Measurements from ENCODE around the gene UNC5C. TPM values are rescaled to one million over a fixed set of nuclear protein-coding genes. Genes with fewer than 3 reads are reported as not detected.

UNC5C gene
- total RNA-seq, 4 donors from 2014 or later, result 3.3 to 21.6 (median 7.9) TPM

DNA sequence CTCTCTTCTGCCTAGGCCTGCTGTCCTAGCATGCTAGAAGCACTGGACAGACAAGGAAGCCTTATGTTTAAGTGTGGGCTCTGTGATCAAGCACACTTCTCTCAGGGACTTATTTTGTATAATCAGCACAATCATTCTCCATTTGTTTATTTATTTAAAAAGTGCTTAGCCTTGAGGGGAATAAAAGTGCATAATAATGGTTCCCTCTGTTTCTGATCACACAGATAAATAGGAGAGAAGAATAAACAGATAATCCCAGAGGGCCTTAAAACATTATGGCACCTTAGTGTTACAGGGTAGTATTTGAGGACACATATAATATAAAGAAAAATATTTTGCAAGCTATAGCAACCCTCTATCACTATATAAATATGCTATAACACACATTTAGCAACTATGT, 146.5 kb downstream of the UNC5C start:
- TF ChIP-seq, protein P1, sequence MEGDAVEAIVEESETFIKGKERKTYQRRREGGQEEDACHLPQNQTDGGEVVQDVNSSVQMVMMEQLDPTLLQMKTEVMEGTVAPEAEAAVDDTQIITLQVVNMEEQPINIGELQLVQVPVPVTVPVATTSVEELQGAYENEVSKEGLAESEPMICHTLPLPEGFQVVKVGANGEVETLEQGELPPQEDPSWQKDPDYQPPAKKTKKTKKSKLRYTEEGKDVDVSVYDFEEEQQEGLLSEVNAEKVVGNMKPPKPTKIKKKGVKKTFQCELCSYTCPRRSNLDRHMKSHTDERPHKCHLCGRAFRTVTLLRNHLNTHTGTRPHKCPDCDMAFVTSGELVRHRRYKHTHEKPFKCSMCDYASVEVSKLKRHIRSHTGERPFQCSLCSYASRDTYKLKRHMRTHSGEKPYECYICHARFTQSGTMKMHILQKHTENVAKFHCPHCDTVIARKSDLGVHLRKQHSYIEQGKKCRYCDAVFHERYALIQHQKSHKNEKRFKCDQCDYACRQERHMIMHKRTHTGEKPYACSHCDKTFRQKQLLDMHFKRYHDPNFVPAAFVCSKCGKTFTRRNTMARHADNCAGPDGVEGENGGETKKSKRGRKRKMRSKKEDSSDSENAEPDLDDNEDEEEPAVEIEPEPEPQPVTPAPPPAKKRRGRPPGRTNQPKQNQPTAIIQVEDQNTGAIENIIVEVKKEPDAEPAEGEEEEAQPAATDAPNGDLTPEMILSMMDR (IDR thresholded peaks at IDR 0.05), result no peak
- TF ChIP-seq POLR2A (IDR thresholded peaks at IDR 0.05), result no peak
- Histone ChIP-seq H3K27me3 (no peaks in the 10 kb centered on the region), H3K36me3 (no peaks in the 10 kb centered on the region), H3K4me3 (no peak overlapping the region), H3K27ac (no peak overlapping the region), H3K9me3 (no peaks in the 10 kb centered on the region), H3K4me1 (no peaks in the 10 kb centered on the region)
- intact Hi-C loops (cut with DNase I; ENCODE audit: low total_unique reads), result no loop called here
- DNase-seq, result no peak

DNA sequence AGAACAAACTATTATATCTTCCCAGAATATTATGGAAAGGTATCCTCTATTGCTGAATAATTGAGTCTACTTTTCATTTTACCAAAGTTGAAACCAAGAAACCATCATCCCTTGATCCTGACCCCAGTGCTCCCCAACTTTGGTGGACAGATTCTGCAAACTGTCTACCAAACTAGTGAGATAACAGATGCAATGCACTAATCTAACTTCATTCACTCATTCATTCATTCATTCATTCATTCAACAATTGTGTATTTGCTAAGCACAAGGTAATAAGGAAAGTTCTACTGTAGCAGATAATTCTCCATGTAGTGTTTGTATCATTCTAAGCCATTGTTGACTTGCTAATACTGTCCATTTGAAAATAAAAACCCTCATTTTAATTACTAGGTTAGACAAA, 150.6 kb downstream of the UNC5C start:
- intact Hi-C loops (cut with DNase I; ENCODE audit: low total_unique reads), result no loop called here

DNA sequence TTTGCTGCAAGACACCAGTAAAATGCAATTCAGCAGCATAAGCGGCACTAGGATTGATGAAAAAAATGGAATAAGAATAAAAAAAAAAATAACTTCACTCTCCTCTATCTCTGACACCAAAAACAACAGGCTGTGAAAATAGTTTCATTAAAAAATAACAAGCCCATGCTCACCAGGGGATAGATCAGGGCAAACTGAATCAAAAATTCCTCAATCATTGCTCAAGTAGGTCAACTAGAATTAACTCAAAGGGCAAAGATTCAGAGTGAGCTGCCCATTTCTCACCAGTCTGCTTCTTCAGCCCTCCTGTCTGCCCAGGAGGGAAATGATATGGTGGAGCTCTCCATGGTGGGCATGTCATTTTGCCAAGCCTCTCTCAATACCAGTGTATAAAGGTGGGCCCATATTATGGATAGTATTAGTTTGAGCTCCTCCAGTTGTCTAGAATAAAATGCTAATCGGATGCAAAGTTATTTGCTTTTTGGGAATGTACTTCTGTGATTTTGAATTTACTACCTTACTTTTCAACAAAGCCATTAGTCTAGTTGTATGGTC, 153.9 kb downstream of the UNC5C start:
- Histone ChIP-seq H3K9me3 (no peaks in the 10 kb centered on the region), H3K27me3 (no peaks in the 10 kb centered on the region), H3K27ac (no peak overlapping the region), H3K4me3 (no peak overlapping the region), H3K36me3 (no peaks in the 10 kb centered on the region), H3K4me1 (no peaks in the 10 kb centered on the region)
- no peak for TF ChIP-seq POLR2A (IDR thresholded peaks at IDR 0.05)
- TF ChIP-seq, protein P1 (IDR thresholded peaks at IDR 0.05), result no peak
- no peak for DNase-seq
- intact Hi-C loops (cut with DNase I; ENCODE audit: low total_unique reads), result no loop called here

More for the DNA sequence above, 150.6 kb downstream of the UNC5C start:
- no peaks in the 10 kb centered on the region for H3K9me3 ChIP-seq
- no peaks in the 10 kb centered on the region for H3K36me3 ChIP-seq
- no peaks in the 10 kb centered on the region for H3K27me3 ChIP-seq
- no peak overlapping the region for H3K27ac ChIP-seq
- no peak for DNase-seq
- H3K4me3 ChIP-seq, result no peak overlapping the region
- no peaks in the 10 kb centered on the region for H3K4me1 ChIP-seq
- TF ChIP-seq, protein P1 (IDR thresholded peaks at IDR 0.05), result no peak
- TF ChIP-seq POLR2A (IDR thresholded peaks at IDR 0.05), result no peak

DNA sequence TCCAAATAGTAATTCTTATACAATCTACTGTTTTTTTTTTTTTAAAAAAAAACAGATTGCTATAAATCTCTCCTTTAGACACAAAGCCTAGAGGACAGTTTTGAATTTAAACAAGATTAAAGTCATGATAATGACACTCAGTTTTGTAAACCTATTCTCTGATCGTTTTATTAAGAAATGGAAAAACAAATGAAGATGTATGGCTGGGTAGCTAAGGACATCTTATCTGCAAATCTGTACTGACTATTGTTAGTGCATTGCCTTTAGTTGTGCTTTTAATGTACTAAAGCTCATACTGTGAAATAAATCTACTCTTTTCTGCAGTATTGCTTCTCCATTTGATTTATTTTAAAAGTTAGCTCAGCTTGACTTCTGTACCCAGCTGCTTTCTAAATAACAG, 155.0 kb downstream of the UNC5C start:
- Histone ChIP-seq H3K9me3 (no peaks in the 10 kb centered on the region), H3K4me1 (no peaks in the 10 kb centered on the region), H3K4me3 (no peak overlapping the region), H3K27ac (no peak overlapping the region), H3K36me3 (no peaks in the 10 kb centered on the region), H3K27me3 (no peaks in the 10 kb centered on the region)
- no peak for DNase-seq
- TF ChIP-seq, protein P1 (IDR thresholded peaks at IDR 0.05), result no peak
- TF ChIP-seq POLR2A (IDR thresholded peaks at IDR 0.05), result no peak
- intact Hi-C loops (cut with DNase I; ENCODE audit: low total_unique reads), result no loop called here

- Histone ChIP-seq H3K9me3 (no peaks in the 10 kb centered on the region), H3K4me1 (no peaks in the 10 kb centered on the region), H3K27me3 (no peaks in the 10 kb centered on the region), H3K4me3 (no peak overlapping the region), H3K36me3 (no peaks in the 10 kb centered on the region), H3K27ac (no peak overlapping the region)
- TF ChIP-seq, protein P1 (IDR thresholded peaks at IDR 0.05), result no peak
- no peak for TF ChIP-seq POLR2A (IDR thresholded peaks at IDR 0.05)
- intact Hi-C loops (cut with DNase I; ENCODE audit: low total_unique reads), result no loop called here
- no peak for DNase-seq
Measured at GRCh38 chr4:95388911-95389310, 159.9 kb downstream of the UNC5C start.

Data from uterus (tissue), 4 donors.